Thoracic aorta (tissue), 2 donors: ENCODE results near the gene SAMD10. TPM values are rescaled to one million over a fixed set of nuclear protein-coding genes. Genes with fewer than 3 reads are reported as not detected.

Experiments used
- ATAC-seq: fragments of 150-250 bp; one replicate; pipeline ENCODE4 v1.8.0; 2017; ENCODE audit warnings: low read depth; ENCODE audit not compliant: insufficient number of reproducible peaks, low FRiP score
- DNase-seq: peaks from one replicate; pipeline ENCODE4 v3.0.0-alpha.2; 2020; ENCODE audit warnings: low spot score
- H3K27ac ChIP-seq, 2 donors: fragments of 200-600 bp; sonication (generic); 1 replicate in 1 of 2; 2 replicates in 1 of 2; pipeline ENCODE4 v1.5.1; 2016; ENCODE audit warnings: mild to moderate bottlenecking in 2 of 2, moderate library complexity in 2 of 2
- H3K27me3 ChIP-seq: fragments of 200-600 bp; sonication (generic); replicated peaks from 2 replicates; pipeline ENCODE4 v1.6.0; 2016; ENCODE audit warnings: mild to moderate bottlenecking; ENCODE audit not compliant: insufficient read depth
- H3K36me3 ChIP-seq: fragments of 200-600 bp; sonication (generic); one replicate; pipeline ENCODE4 v1.5.1; 2016
- H3K4me1 ChIP-seq, 2 donors: fragments of 200-600 bp; sonication (generic); 1 replicate in 1 of 2; 2 replicates in 1 of 2; pipeline versions ENCODE4 v1.5.1 to v1.6.0; 2016; ENCODE audit warnings: low read depth in 2 of 2, mild to moderate bottlenecking in 1 of 2; ENCODE audit not compliant: control insufficient read depth in 1 of 2
- H3K4me3 ChIP-seq: fragments of 200-600 bp; sonication (generic); 2 replicates; pipeline ENCODE4 v1.5.1; 2016; ENCODE audit warnings: mild to moderate bottlenecking
- H3K9me3 ChIP-seq: fragments of 200-600 bp; sonication (generic); 2 replicates; pipeline ENCODE4 v1.5.1; 2016
- total RNA-seq, 2 donors: library from RNA; depleted of rRNA; stranded (reverse); fragments of >200 nt; gene quantifications; one replicate each; pipeline versions ENCODE4 v1.1.0 to v1.2.3, GENCODE V29; 2016
- TF ChIP-seq, protein P1 (sequence below): fragments of 200-600 bp; sonication (generic); IDR thresholded peaks from one replicate; pipeline ENCODE4 v1.5.1; 2019; ENCODE audit warnings: antibody characterized with exemption

The SAMD10 gene
- total RNA-seq, 2 donors from 2014 or later, result 0.78 to 3.0 TPM

DNA sequence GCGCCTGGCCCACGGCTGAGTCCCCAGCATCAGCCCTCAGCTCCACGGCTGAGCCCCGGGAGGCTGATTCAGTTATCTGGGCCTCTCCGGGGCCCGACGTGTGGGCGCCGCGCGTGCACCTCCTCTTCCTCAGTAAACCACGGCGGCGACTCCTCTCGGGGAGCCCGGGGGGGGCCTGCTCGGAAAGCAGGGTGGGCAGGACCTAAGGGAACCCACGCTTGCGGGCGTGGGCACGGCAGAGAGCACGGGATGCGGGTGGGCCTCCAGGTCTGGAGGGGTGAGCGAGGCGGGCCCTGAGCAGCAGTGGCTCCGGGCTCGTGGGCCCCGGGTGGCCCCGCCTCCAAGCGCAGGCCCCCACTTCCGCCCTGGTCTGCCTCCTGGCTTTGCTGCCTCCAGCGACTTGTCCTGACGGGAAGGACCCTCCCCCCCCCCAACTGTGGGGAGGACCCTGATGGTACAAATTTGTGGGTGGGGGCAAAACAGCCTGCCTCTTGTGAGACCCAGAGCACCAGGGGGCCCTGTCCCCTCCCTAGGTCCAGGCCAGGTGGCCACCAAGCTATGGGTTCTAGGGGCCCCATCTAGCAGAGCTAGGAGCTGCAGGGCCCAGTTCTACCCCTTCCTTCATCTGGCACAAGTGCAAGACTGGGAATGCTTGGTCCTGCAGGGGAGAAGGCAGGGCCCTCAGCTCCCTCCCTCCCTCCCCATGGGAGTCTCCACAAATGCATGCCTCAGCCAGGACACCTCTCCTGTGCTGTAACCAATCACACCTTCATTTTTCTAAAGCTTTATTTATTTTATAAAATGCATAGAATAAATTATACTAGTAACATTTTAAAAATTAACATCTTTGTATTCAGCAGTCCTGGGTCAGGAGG is 40.1 kb downstream of the SAMD10 start:
- Histone ChIP-seq H3K4me1 (no peaks in the 10 kb centered on the region), H3K27ac (no peak overlapping the region), H3K27me3 (no peaks in the 10 kb centered on the region), H3K4me3 (no peak overlapping the region), H3K36me3 (peaks cover 38% of the 10 kb centered on the region), H3K9me3 (no peaks in the 10 kb centered on the region)
- TF ChIP-seq, protein P1, sequence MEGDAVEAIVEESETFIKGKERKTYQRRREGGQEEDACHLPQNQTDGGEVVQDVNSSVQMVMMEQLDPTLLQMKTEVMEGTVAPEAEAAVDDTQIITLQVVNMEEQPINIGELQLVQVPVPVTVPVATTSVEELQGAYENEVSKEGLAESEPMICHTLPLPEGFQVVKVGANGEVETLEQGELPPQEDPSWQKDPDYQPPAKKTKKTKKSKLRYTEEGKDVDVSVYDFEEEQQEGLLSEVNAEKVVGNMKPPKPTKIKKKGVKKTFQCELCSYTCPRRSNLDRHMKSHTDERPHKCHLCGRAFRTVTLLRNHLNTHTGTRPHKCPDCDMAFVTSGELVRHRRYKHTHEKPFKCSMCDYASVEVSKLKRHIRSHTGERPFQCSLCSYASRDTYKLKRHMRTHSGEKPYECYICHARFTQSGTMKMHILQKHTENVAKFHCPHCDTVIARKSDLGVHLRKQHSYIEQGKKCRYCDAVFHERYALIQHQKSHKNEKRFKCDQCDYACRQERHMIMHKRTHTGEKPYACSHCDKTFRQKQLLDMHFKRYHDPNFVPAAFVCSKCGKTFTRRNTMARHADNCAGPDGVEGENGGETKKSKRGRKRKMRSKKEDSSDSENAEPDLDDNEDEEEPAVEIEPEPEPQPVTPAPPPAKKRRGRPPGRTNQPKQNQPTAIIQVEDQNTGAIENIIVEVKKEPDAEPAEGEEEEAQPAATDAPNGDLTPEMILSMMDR, result no peak
- DNase-seq, result no peak
- no peak for ATAC-seq

DNA sequence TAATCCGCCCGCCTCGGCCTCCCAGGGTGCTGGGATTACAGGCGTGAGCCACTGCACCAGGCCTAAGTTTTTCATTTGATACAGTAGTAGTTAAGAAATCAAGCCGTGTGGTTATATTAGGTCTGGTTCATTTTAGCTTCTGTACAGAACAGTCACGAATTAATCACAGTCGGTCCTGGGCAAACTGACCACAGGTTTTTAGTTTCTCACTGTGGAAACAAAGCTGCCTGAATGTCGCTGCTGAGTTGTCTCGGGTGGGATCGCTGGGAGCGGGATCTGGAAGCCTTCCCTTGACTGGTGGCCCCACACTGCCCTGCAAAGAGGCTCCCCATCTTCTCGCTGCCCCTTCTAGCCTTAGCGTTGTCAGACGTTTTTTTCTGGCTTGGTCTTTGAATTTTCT is 41.8 kb downstream of the SAMD10 start:
- DNase-seq (no peak), ATAC-seq (no peak)
- Histone ChIP-seq H3K9me3 (no peaks in the 10 kb centered on the region), H3K4me1 (no peaks in the 10 kb centered on the region), H3K4me3 (no peak overlapping the region), H3K36me3 (peaks cover 24% of the 10 kb centered on the region), H3K27me3 (no peaks in the 10 kb centered on the region), H3K27ac (no peak overlapping the region)
- TF ChIP-seq, protein P1, result no peak

GRCh38 chr20:63935447-63935846 is 44.0 kb downstream of the SAMD10 start:
- Histone ChIP-seq H3K27ac (no peak overlapping the region), H3K4me1 (no peaks in the 10 kb centered on the region), H3K9me3 (no peaks in the 10 kb centered on the region), H3K4me3 (no peak overlapping the region), H3K27me3 (no peaks in the 10 kb centered on the region), H3K36me3 (peaks cover 35% of the 10 kb centered on the region)
- TF ChIP-seq, protein P1, result no peak
- ATAC-seq (no peak), DNase-seq (no peak)

DNA sequence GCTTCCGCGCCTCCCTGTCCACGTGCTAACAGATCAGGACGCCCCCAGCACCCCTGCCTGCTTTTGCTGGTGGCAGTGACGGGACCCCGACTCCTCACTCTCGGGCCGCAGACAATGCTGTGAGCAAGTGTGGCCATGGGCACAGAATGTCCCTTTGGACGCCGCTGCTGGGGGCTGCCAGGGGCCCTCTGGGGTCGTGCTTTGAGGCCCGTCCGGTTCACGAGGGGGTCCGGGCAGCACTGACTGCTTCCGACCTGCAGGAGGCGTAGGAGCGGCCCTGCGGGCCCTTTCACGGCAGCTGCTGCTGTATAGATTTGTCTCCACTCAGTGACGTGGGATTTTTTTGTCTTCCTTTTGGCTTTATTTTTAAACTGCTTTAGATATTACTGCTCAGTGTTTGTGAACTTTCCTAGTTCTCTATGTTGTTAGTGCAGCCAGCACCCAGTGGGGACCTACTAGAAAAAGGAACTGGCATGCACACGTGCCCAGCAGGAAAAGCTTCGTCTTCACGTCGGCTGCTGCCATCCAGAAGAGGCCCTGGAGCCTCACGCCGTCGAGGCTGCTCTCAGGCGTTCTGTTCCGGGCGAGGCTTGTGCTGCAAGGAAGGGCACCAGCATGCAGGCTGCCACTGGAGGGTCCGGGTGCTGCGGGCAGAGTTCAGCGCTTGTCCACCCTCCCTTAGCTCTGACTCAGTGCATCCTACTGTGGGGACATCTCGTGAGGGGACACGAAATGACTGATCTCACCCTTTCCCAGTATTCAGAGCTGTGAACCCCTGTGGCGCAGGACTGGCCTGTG is 45.0 kb downstream of the SAMD10 start:
- H3K4me1 ChIP-seq, result no peaks in the 10 kb centered on the region
- TF ChIP-seq, protein P1, result no peak
- DNase-seq (no peak), ATAC-seq (no peak)
- H3K4me3 ChIP-seq, result no peak overlapping the region
- H3K27ac ChIP-seq, result no peak overlapping the region
- peaks cover 38% of the 10 kb centered on the region for H3K36me3 ChIP-seq
- no peaks in the 10 kb centered on the region for H3K27me3 ChIP-seq
- no peaks in the 10 kb centered on the region for H3K9me3 ChIP-seq

DNA sequence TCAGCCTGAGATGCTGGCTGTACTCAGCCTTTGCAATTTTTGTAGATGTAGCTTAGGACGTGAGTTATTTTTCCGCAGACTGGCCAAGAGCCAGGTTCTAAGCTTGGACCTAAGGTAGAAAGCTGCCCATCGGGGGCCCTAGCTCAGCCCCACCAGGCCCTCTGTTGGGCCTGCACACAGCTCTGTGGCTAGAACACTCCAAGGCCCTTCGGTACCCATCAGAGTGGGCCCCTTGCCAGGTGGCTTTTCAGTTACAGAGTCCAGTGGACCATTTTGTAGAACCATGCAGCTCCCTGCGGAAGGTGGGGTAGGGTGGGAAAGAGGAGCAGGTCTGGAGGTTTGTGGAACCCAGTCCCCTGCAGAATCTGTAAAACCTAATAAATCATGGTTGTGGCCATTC is 45.8 kb downstream of the SAMD10 start:
- Histone ChIP-seq H3K4me1 (no peaks in the 10 kb centered on the region), H3K36me3 (peaks cover 46% of the 10 kb centered on the region), H3K27ac (no peak overlapping the region), H3K27me3 (no peaks in the 10 kb centered on the region), H3K9me3 (no peaks in the 10 kb centered on the region), H3K4me3 (no peak overlapping the region)
- TF ChIP-seq, protein P1, result no peak
- DNase-seq, result no peak
- no peak for ATAC-seq
